ENCODE data around the gene ALKBH1. TPM values are rescaled to one million over a fixed set of nuclear protein-coding genes. Genes with fewer than 3 reads are reported as not detected.

Gene ALKBH1
- polyA plus RNA-seq, 1 donor from 2014 or later = 20.8 TPM

- Histone ChIP-seq H3K4me3 (ENCODE audit: low read length) (no peak overlapping the region), H2AFZ (ENCODE audit: low read depth, low read length) (no peak overlapping the region), H3K27ac (ENCODE audit: low read length) (no peak overlapping the region), H3F3A (ENCODE audit: insufficient read depth, low read length, poor library complexity, severe bottlenecking) (no peaks in the 10 kb centered on the region), H4K20me1 (ENCODE audit: insufficient read depth) (no peaks in the 10 kb centered on the region), H3K79me2 (replicated peaks; ENCODE audit: insufficient read depth, low read length) (no peaks in the 10 kb centered on the region), H3K9me3 (ENCODE audit: low read length) (no peaks in the 10 kb centered on the region), H3K36me3 (ENCODE audit: insufficient read depth, low read length) (no peaks in the 10 kb centered on the region), H3K4me2 (ENCODE audit: low read length) (no peak overlapping the region), H3K27me3 (ENCODE audit: insufficient read depth, low read depth, low read length) (no peaks in the 10 kb centered on the region), H3K9ac (ENCODE audit: low read length) (no peak overlapping the region), H3K9me2 (ENCODE audit: insufficient read depth, low read length) (no peaks in the 10 kb centered on the region)
- no peak for TF ChIP-seq MXI1 (conservative IDR thresholded peaks at IDR 0.05; ENCODE audit: poor library complexity, severe bottlenecking)
- no peak for TF ChIP-seq EZH2 (IDR thresholded peaks at IDR 0.05; ENCODE audit: borderline replicate concordance, insufficient read depth, low read length, poor library complexity, severe bottlenecking)
- no peak for TF ChIP-seq POLR2AphosphoS5 (IDR thresholded peaks at IDR 0.05)
- TF ChIP-seq RAD21 (conservative IDR thresholded peaks at IDR 0.05) = no peak
- no peak for TF ChIP-seq REST (IDR thresholded peaks at IDR 0.05; ENCODE audit: borderline replicate concordance)
- TF ChIP-seq SMC3 (conservative IDR thresholded peaks at IDR 0.05; ENCODE audit: poor library complexity) = no peak
- TF ChIP-seq CTCF (IDR thresholded peaks at IDR 0.05; ENCODE audit: poor library complexity, severe bottlenecking) = no peak
- no peak for TF ChIP-seq TAF1 (IDR thresholded peaks at IDR 0.05; ENCODE audit: low read depth)
- TF ChIP-seq EP300 (conservative IDR thresholded peaks at IDR 0.05; ENCODE audit: poor library complexity, severe bottlenecking) = no peak
Measured at GRCh38 chr14:77648520-77649200, 59.2 kb downstream of the ALKBH1 start.

GRCh38 chr14:77647853-77648252, 60.0 kb downstream of the ALKBH1 start:
- H3K4me3 ChIP-seq (ENCODE audit: low read length) = no peak overlapping the region
- H3K4me2 ChIP-seq (ENCODE audit: low read length) = no peak overlapping the region
- H3F3A ChIP-seq (ENCODE audit: insufficient read depth, low read length, poor library complexity, severe bottlenecking) = no peaks in the 10 kb centered on the region
- no peak overlapping the region for H3K27ac ChIP-seq (ENCODE audit: low read length)
- H3K79me2 ChIP-seq (replicated peaks; ENCODE audit: insufficient read depth, low read length) = no peaks in the 10 kb centered on the region
- TF ChIP-seq POLR2AphosphoS5 (IDR thresholded peaks at IDR 0.05) (no peak), TAF1 (IDR thresholded peaks at IDR 0.05; ENCODE audit: low read depth) (no peak), REST (IDR thresholded peaks at IDR 0.05; ENCODE audit: borderline replicate concordance) (no peak), MXI1 (conservative IDR thresholded peaks at IDR 0.05; ENCODE audit: poor library complexity, severe bottlenecking) (no peak), SMC3 (conservative IDR thresholded peaks at IDR 0.05; ENCODE audit: poor library complexity) (no peak), EZH2 (IDR thresholded peaks at IDR 0.05; ENCODE audit: borderline replicate concordance, insufficient read depth, low read length, poor library complexity, severe bottlenecking) (no peak), CTCF (IDR thresholded peaks at IDR 0.05; ENCODE audit: poor library complexity, severe bottlenecking) (no peak), RAD21 (conservative IDR thresholded peaks at IDR 0.05) (no peak), EP300 (conservative IDR thresholded peaks at IDR 0.05; ENCODE audit: poor library complexity, severe bottlenecking) (no peak)
- H3K36me3 ChIP-seq (ENCODE audit: insufficient read depth, low read length) = no peaks in the 10 kb centered on the region
- H3K9me2 ChIP-seq (ENCODE audit: insufficient read depth, low read length) = no peaks in the 10 kb centered on the region
- no peak overlapping the region for H2AFZ ChIP-seq (ENCODE audit: low read depth, low read length)
- H4K20me1 ChIP-seq (ENCODE audit: insufficient read depth) = no peaks in the 10 kb centered on the region
- H3K9ac ChIP-seq (ENCODE audit: low read length) = no peak overlapping the region
- H3K9me3 ChIP-seq (ENCODE audit: low read length) = no peaks in the 10 kb centered on the region
- no peaks in the 10 kb centered on the region for H3K27me3 ChIP-seq (ENCODE audit: insufficient read depth, low read depth, low read length)

Data from neural cell (in vitro differentiated cells).